ENCODE results near the gene ANGPTL2. TPM values are rescaled to one million over a fixed set of nuclear protein-coding genes. Genes with fewer than 3 reads are reported as not detected.
A peak's percentile ranks its signal among the peaks of the same experiment; 100 is the strongest.

The ANGPTL2 gene
- polyA plus RNA-seq, 4 donors, result 0.45 to 16.5 (median 4.3) TPM

- peaks cover 0 to 20% (median 0%) of the 10 kb centered on the region in 3 donors for H3K36me3 ChIP-seq (ENCODE audit: control insufficient read depth in 3 of 3, insufficient read depth in 2 of 3, low read depth in 1 of 3, low read length in 3 of 3)
- no peak overlapping the region for H3K4me3 ChIP-seq (ENCODE audit: low read depth in 1 of 3, low read length in 3 of 3)
- peak overlapping the region in 1 of 3 donors; percentile 87 for H3K27ac ChIP-seq (ENCODE audit: low read depth in 1 of 3, low read length in 2 of 3)
- WGBS, 3 donors, result 95 to 97% (median 97%) methylated on average over 9 of the region's 9 CpGs
- no peaks in the 10 kb centered on the region for H3K9me3 ChIP-seq (ENCODE audit: control insufficient read depth in 2 of 2, insufficient read depth in 1 of 2, low read depth in 1 of 2, low read length in 1 of 2)
- no peak for DNase-seq
- peaks cover 0 to 29% (median 5%) of the 10 kb centered on the region in 3 donors for H3K4me1 ChIP-seq (ENCODE audit: control insufficient read depth in 3 of 3, insufficient read depth in 2 of 3, low read depth in 1 of 3, low read length in 2 of 3)
- H3K27me3 ChIP-seq (ENCODE audit: control insufficient read depth in 3 of 3, insufficient read depth in 3 of 3, low read length in 3 of 3), result no peaks in the 10 kb centered on the region
- no peak for FAIRE-seq
These were observed 38.7 kb upstream of the ANGPTL2 start for GRCh38 chr9:127161081-127161624.

- peaks cover 0 to 19% (median 0%) of the 10 kb centered on the region in 3 donors for H3K36me3 ChIP-seq (ENCODE audit: control insufficient read depth in 3 of 3, insufficient read depth in 2 of 3, low read depth in 1 of 3, low read length in 3 of 3)
- H3K27me3 ChIP-seq (ENCODE audit: control insufficient read depth in 3 of 3, insufficient read depth in 3 of 3, low read length in 3 of 3), result no peaks in the 10 kb centered on the region
- no peak overlapping the region for H3K4me3 ChIP-seq (ENCODE audit: low read depth in 1 of 3, low read length in 3 of 3)
- H3K27ac ChIP-seq (ENCODE audit: low read depth in 1 of 3, low read length in 2 of 3), result peak overlapping the region in 1 of 3 donors; percentile 49
- WGBS, 3 donors, result 78 to 97% (median 90%) methylated on average over 10 of the region's 10 CpGs
- H3K4me1 ChIP-seq (ENCODE audit: control insufficient read depth in 3 of 3, insufficient read depth in 2 of 3, low read depth in 1 of 3, low read length in 2 of 3), result peaks cover 0 to 29% (median 5%) of the 10 kb centered on the region in 3 donors
- no peaks in the 10 kb centered on the region for H3K9me3 ChIP-seq (ENCODE audit: control insufficient read depth in 2 of 2, insufficient read depth in 1 of 2, low read depth in 1 of 2, low read length in 1 of 2)
- FAIRE-seq, result no peak
- DNase-seq, result no peak
These were observed 37.6 kb upstream of the ANGPTL2 start for GRCh38 chr9:127159949-127160610.

GRCh38 chr9:127159325-127159801 is 36.9 kb upstream of the ANGPTL2 start:
- no peaks in the 10 kb centered on the region for H3K9me3 ChIP-seq (ENCODE audit: control insufficient read depth in 2 of 2, insufficient read depth in 1 of 2, low read depth in 1 of 2, low read length in 1 of 2)
- peak overlapping the region in 1 of 3 donors; percentile 65 for H3K27ac ChIP-seq (ENCODE audit: low read depth in 1 of 3, low read length in 2 of 3)
- 40 to 61% (median 51%) methylated on average over 5 of the region's 5 CpGs for WGBS, 3 donors
- H3K4me3 ChIP-seq (ENCODE audit: low read depth in 1 of 3, low read length in 3 of 3), result no peak overlapping the region
- peaks cover 0 to 17% (median 0%) of the 10 kb centered on the region in 3 donors for H3K36me3 ChIP-seq (ENCODE audit: control insufficient read depth in 3 of 3, insufficient read depth in 2 of 3, low read depth in 1 of 3, low read length in 3 of 3)
- DNase-seq (peak; percentile 82 to 87), FAIRE-seq (no peak)
- no peaks in the 10 kb centered on the region for H3K27me3 ChIP-seq (ENCODE audit: control insufficient read depth in 3 of 3, insufficient read depth in 3 of 3, low read length in 3 of 3)
- H3K4me1 ChIP-seq (ENCODE audit: control insufficient read depth in 3 of 3, insufficient read depth in 2 of 3, low read depth in 1 of 3, low read length in 2 of 3), result peaks cover 0 to 29% (median 5%) of the 10 kb centered on the region in 3 donors

- no peak for FAIRE-seq
- Histone ChIP-seq H3K27ac (ENCODE audit: low read depth in 1 of 3, low read length in 2 of 3) (peak overlapping the region in 1 of 3 donors; percentile 65), H3K27me3 (ENCODE audit: control insufficient read depth in 3 of 3, insufficient read depth in 3 of 3, low read length in 3 of 3) (no peaks in the 10 kb centered on the region), H3K36me3 (ENCODE audit: control insufficient read depth in 3 of 3, insufficient read depth in 2 of 3, low read depth in 1 of 3, low read length in 3 of 3) (peaks cover 0 to 20% (median 0%) of the 10 kb centered on the region in 3 donors), H3K9me3 (ENCODE audit: control insufficient read depth in 2 of 2, insufficient read depth in 1 of 2, low read depth in 1 of 2, low read length in 1 of 2) (no peaks in the 10 kb centered on the region), H3K4me3 (ENCODE audit: low read depth in 1 of 3, low read length in 3 of 3) (no peak overlapping the region), H3K4me1 (ENCODE audit: control insufficient read depth in 3 of 3, insufficient read depth in 2 of 3, low read depth in 1 of 3, low read length in 2 of 3) (peaks cover 0 to 29% (median 5%) of the 10 kb centered on the region in 3 donors)
- DNase-seq, result no peak
- WGBS, 3 donors, result 81 to 83% (median 82%) methylated on average over 4 of the region's 4 CpGs
These were observed 36.4 kb upstream of the ANGPTL2 start for GRCh38 chr9:127158786-127159324.

GRCh38 chr9:127155314-127155960 is 33.0 kb upstream of the ANGPTL2 start:
- H3K4me3 ChIP-seq (ENCODE audit: low read depth in 1 of 3, low read length in 3 of 3), result no peak overlapping the region
- no peak for FAIRE-seq
- peak overlapping the region in 2 of 3 donors; percentile 2 to 36 for H3K27ac ChIP-seq (ENCODE audit: low read depth in 1 of 3, low read length in 2 of 3)
- no peaks in the 10 kb centered on the region for H3K9me3 ChIP-seq (ENCODE audit: control insufficient read depth in 2 of 2, insufficient read depth in 1 of 2, low read depth in 1 of 2, low read length in 1 of 2)
- peaks cover 0 to 13% (median 0%) of the 10 kb centered on the region in 3 donors for H3K4me1 ChIP-seq (ENCODE audit: control insufficient read depth in 3 of 3, insufficient read depth in 2 of 3, low read depth in 1 of 3, low read length in 2 of 3)
- peaks cover 0 to 16% (median 0%) of the 10 kb centered on the region in 3 donors for H3K36me3 ChIP-seq (ENCODE audit: control insufficient read depth in 3 of 3, insufficient read depth in 2 of 3, low read depth in 1 of 3, low read length in 3 of 3)
- no peak for DNase-seq
- no peaks in the 10 kb centered on the region for H3K27me3 ChIP-seq (ENCODE audit: control insufficient read depth in 3 of 3, insufficient read depth in 3 of 3, low read length in 3 of 3)
- WGBS, 3 donors, result 79 to 90% (median 90%) methylated on average over 5 of the region's 5 CpGs

- peaks cover 0 to 12% (median 0%) of the 10 kb centered on the region in 3 donors for H3K36me3 ChIP-seq (ENCODE audit: control insufficient read depth in 3 of 3, insufficient read depth in 2 of 3, low read depth in 1 of 3, low read length in 3 of 3)
- no peaks in the 10 kb centered on the region for H3K9me3 ChIP-seq (ENCODE audit: control insufficient read depth in 2 of 2, insufficient read depth in 1 of 2, low read depth in 1 of 2, low read length in 1 of 2)
- 44 to 82% (median 71%) methylated on average over 13 of the region's 13 CpGs for WGBS, 3 donors
- no peak overlapping the region for H3K4me3 ChIP-seq (ENCODE audit: low read depth in 1 of 3, low read length in 3 of 3)
- peak overlapping the region in 2 of 3 donors; percentile 34 to 43 for H3K27ac ChIP-seq (ENCODE audit: low read depth in 1 of 3, low read length in 2 of 3)
- FAIRE-seq, result no peak
- no peak for DNase-seq
- H3K27me3 ChIP-seq (ENCODE audit: control insufficient read depth in 3 of 3, insufficient read depth in 3 of 3, low read length in 3 of 3), result no peaks in the 10 kb centered on the region
- H3K4me1 ChIP-seq (ENCODE audit: control insufficient read depth in 3 of 3, insufficient read depth in 2 of 3, low read depth in 1 of 3, low read length in 2 of 3), result peaks cover 0 to 8% (median 0%) of the 10 kb centered on the region in 3 donors
These were observed 32.2 kb upstream of the ANGPTL2 start for GRCh38 chr9:127154390-127155191.

GRCh38 chr9:127154003-127154389 is 31.6 kb upstream of the ANGPTL2 start:
- Histone ChIP-seq H3K27ac (ENCODE audit: low read depth in 1 of 3, low read length in 2 of 3) (peak overlapping the region in 2 of 3 donors; percentile 34 to 43), H3K27me3 (ENCODE audit: control insufficient read depth in 3 of 3, insufficient read depth in 3 of 3, low read length in 3 of 3) (no peaks in the 10 kb centered on the region), H3K4me1 (ENCODE audit: control insufficient read depth in 3 of 3, insufficient read depth in 2 of 3, low read depth in 1 of 3, low read length in 2 of 3) (peaks cover 0 to 3% (median 0%) of the 10 kb centered on the region in 3 donors), H3K36me3 (ENCODE audit: control insufficient read depth in 3 of 3, insufficient read depth in 2 of 3, low read depth in 1 of 3, low read length in 3 of 3) (peaks cover 0 to 16% (median 0%) of the 10 kb centered on the region in 3 donors), H3K4me3 (ENCODE audit: low read depth in 1 of 3, low read length in 3 of 3) (no peak overlapping the region), H3K9me3 (ENCODE audit: control insufficient read depth in 2 of 2, insufficient read depth in 1 of 2, low read depth in 1 of 2, low read length in 1 of 2) (no peaks in the 10 kb centered on the region)
- 83 to 90% (median 90%) methylated on average over 5 of the region's 5 CpGs for WGBS, 3 donors
- DNase-seq, result no peak
- FAIRE-seq, result no peak

All from small intestine (tissue), 7 donors.